ENCODE data around the gene AP1S2. TPM values are rescaled to one million over a fixed set of nuclear protein-coding genes. Genes with fewer than 3 reads are reported as not detected.

Gene AP1S2
- total and polyA plus RNA-seq, 2 of the 13 experiments (the other 11 are each of a cell fraction or from before 2014, with no cell fraction given): 10.1 to 18.8 TPM

DNA sequence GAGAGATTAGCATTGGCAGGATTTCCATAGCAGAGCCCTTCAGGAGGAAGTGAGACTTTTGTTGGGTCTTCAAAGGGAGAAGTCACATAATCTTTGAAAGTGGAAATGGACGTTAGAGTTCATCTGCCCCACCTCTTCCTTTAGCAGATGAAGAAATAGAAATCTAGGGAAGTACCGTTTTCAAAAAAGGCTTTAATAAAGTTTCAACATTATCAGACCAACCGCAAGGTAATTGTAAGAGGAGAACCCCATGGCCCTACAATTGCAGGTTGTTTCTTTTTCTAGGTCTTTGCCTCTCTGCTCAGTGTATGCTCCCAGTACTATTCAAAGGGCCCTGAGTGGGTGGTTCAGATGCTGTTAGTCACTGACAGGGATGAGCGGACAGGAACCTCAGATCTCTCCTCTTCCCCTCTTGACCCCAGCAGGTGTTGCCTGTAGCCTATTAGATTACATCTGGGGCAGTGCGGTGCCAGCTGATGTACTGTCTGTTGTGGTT, 48.6 kb upstream of the AP1S2 start:
- Histone ChIP-seq H4K20me1 (ENCODE audit: insufficient read depth, low read length) (no peaks in the 10 kb centered on the region), H3K79me2 (ENCODE audit: insufficient read depth, low read length) (no peaks in the 10 kb centered on the region), H3K9me3 (ENCODE audit: low read length) (no peaks in the 10 kb centered on the region), H3K4me1 (ENCODE audit: insufficient read depth, low read length) (no peaks in the 10 kb centered on the region), H3K27ac (ENCODE audit: extremely low read length, insufficient read depth, low read length) (no peak overlapping the region), H3K9ac (ENCODE audit: insufficient read depth, low read depth, low read length) (no peak overlapping the region), H3K4me3 (replicated peaks in 1 of 3; ENCODE audit: insufficient read depth in 1 of 3, low read depth in 2 of 3, low read length in 3 of 3) (no peak overlapping the region), H2AFZ (ENCODE audit: low read length) (no peak overlapping the region), H3K36me3 (replicated peaks in 1 of 2; ENCODE audit: control insufficient read depth in 1 of 2, insufficient read depth in 2 of 2, low read length in 2 of 2) (no peaks in the 10 kb centered on the region), H3K27me3 (ENCODE audit: control insufficient read depth in 1 of 2, insufficient read depth in 2 of 2, low read length in 2 of 2) (no peaks in the 10 kb centered on the region), H3K4me2 (ENCODE audit: low read depth, low read length) (no peak overlapping the region)
- no TSS peak for BruUV-seq (replicated peaks)
- FAIRE-seq: no peak
- no peak for ATAC-seq
- intact Hi-C loops (cut with micrococcal nuclease; ENCODE audit: unreplicated experiment): no loop called here
- 0% methylated on average over 3 of the region's 5 CpGs for WGBS (ENCODE audit: low lambda C conversion rate)
- TF ChIP-seq ZNF75D (CRISPR knock-in tag; IDR thresholded peaks at IDR 0.05; ENCODE audit: borderline replicate concordance) (no peak), TCF7 (IDR thresholded peaks at IDR 0.05; ENCODE audit: low read depth) (no peak), ATF7 (IDR thresholded peaks at IDR 0.05) (no peak), ATF7 (CRISPR knock-in tag; IDR thresholded peaks at IDR 0.05) (no peak), ZMYM4 (CRISPR knock-in tag; IDR thresholded peaks at IDR 0.05) (no peak), IKZF1 (IDR thresholded peaks at IDR 0.05) (no peak), TCF12 (IDR thresholded peaks at IDR 0.05) (no peak), TCF12 (CRISPR knock-in tag; IDR thresholded peaks at IDR 0.05) (no peak), ZNF17 (CRISPR knock-in tag; IDR thresholded peaks at IDR 0.05) (no peak), ZNF354B (CRISPR knock-in tag; IDR thresholded peaks at IDR 0.05) (no peak), CCDC6 (CRISPR knock-in tag; IDR thresholded peaks at IDR 0.05) (no peak), ZNF891 (CRISPR knock-in tag; IDR thresholded peaks at IDR 0.05) (no peak), ZFP37 (CRISPR knock-in tag; IDR thresholded peaks at IDR 0.05; ENCODE audit: borderline replicate concordance) (no peak), KDM2A (CRISPR knock-in tag; IDR thresholded peaks at IDR 0.05; ENCODE audit: borderline replicate concordance, low read depth) (no peak), RBM39 (IDR thresholded peaks at IDR 0.05; ENCODE audit: low read depth, low read length, poor library complexity, severe bottlenecking) (no peak), ZNF629 (CRISPR knock-in tag; conservative IDR thresholded peaks at IDR 0.05) (no peak), FOXC1 (CRISPR knock-in tag; IDR thresholded peaks at IDR 0.05; ENCODE audit: borderline replicate concordance) (no peak)
- TF ChIP-seq, protein P1, sequence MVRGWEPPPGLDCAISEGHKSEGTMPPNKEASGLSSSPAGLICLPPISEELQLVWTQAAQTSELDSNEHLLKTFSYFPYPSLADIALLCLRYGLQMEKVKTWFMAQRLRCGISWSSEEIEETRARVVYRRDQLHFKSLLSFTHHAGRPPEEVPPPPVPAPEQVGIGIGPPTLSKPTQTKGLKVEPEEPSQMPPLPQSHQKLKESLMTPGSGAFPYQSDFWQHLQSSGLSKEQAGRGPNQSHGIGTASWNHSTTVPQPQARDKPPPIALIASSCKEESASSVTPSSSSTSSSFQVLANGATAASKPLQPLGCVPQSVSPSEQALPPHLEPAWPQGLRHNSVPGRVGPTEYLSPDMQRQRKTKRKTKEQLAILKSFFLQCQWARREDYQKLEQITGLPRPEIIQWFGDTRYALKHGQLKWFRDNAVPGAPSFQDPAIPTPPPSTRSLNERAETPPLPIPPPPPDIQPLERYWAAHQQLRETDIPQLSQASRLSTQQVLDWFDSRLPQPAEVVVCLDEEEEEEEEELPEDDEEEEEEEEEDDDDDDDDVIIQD (CRISPR knock-in tag; IDR thresholded peaks at IDR 0.05; ENCODE audit: low read depth): no peak
- TF ChIP-seq, protein P2, sequence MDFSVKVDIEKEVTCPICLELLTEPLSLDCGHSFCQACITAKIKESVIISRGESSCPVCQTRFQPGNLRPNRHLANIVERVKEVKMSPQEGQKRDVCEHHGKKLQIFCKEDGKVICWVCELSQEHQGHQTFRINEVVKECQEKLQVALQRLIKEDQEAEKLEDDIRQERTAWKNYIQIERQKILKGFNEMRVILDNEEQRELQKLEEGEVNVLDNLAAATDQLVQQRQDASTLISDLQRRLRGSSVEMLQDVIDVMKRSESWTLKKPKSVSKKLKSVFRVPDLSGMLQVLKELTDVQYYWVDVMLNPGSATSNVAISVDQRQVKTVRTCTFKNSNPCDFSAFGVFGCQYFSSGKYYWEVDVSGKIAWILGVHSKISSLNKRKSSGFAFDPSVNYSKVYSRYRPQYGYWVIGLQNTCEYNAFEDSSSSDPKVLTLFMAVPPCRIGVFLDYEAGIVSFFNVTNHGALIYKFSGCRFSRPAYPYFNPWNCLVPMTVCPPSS (IDR thresholded peaks at IDR 0.05): no peak
- TF ChIP-seq, protein P3, sequence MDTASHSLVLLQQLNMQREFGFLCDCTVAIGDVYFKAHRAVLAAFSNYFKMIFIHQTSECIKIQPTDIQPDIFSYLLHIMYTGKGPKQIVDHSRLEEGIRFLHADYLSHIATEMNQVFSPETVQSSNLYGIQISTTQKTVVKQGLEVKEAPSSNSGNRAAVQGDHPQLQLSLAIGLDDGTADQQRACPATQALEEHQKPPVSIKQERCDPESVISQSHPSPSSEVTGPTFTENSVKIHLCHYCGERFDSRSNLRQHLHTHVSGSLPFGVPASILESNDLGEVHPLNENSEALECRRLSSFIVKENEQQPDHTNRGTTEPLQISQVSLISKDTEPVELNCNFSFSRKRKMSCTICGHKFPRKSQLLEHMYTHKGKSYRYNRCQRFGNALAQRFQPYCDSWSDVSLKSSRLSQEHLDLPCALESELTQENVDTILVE (CRISPR knock-in tag; IDR thresholded peaks at IDR 0.05): no peak
- TF ChIP-seq, protein P4, sequence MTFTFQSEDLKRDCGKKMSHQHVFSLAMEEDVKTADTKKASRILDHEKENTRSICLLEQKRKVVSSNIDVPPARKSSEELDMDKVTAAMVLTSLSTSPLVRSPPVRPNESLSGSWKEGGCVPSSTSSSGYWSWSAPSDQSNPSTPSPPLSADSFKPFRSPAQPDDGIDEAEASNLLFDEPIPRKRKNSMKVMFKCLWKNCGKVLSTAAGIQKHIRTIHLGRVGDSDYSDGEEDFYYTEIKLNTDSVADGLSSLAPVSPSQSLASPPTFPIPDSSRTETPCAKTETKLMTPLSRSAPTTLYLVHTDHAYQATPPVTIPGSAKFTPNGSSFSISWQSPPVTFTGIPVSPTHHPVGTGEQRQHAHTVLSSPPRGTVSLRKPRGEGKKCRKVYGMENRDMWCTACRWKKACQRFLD (CRISPR knock-in tag; IDR thresholded peaks at IDR 0.05; ENCODE audit: borderline replicate concordance): no peak
- DNase-seq (ENCODE audit: low spot score): no peak
- POLR2A ChIA-PET: no interaction called here
- in situ Hi-C loops (cut with HindIII; ENCODE audit: extremely low pct_ligation_motif_present, low pct_unique_long_range_greater_than_20kb): no loop called here
- CTCF ChIA-PET (ENCODE audit: low intra/inter-chr PET ratio, low total read pairs): no interaction called here

All from HepG2 (cell line).